GM18517 (cell line): Measurements from ENCODE around the gene FBXO30.

Experiments used
- ATAC-seq: cut with Tn5 transposase; IDR thresholded peaks from one replicate; pipeline ENCODE4 v1.9.1; 2021; ENCODE audit warnings: mild to moderate bottlenecking, moderate library complexity; ENCODE audit not compliant: unreplicated experiment

FBXO30 gene

DNA sequence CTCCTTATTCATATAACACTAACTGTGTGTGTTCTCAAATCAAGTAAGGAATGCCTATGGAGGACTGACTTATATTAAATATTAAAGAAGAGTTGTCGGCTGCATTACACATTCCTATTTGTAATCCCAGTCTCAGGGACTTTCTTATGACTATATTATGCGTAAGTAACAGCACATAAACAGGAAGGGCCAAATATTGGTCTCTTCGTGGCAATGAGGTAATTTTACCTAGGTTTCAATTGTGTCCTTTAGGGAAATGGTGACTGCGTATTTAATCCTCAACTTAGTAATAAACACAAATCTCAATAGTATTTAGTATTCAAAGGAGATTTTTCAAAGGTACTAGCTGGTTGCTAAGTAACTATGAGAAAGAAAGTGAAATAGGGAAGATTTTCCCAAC, 56.5 kb downstream of the FBXO30 start:
- ATAC-seq: no peak

GRCh38 chr6:145756170-145756662, 58.4 kb downstream of the FBXO30 start:
- no peak for ATAC-seq

GRCh38 chr6:145755682-145756081, 58.9 kb downstream of the FBXO30 start:
- no peak for ATAC-seq

DNA sequence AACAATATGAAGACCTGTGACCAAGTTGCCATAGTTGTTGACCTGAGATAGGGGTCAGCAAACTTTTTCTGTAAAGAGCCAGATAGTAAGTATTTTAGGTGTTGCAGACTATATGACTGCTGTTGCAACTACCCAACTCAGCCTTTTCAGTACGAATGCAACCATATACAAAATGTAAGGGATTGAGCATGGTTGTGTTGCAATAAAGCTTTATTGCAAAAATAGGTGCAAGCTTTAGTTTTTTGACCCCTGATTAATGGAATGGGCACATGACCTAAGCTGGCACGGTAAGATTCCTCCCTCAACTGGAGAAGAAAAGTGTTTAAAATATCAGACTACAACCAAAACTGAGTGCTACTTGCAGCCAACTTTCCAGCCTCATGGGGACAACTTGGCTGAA, 62.0 kb downstream of the FBXO30 start:
- no peak for ATAC-seq

- peak; percentile 88 for ATAC-seq
Measured at GRCh38 chr6:145749632-145750031, 65.0 kb downstream of the FBXO30 start.

DNA sequence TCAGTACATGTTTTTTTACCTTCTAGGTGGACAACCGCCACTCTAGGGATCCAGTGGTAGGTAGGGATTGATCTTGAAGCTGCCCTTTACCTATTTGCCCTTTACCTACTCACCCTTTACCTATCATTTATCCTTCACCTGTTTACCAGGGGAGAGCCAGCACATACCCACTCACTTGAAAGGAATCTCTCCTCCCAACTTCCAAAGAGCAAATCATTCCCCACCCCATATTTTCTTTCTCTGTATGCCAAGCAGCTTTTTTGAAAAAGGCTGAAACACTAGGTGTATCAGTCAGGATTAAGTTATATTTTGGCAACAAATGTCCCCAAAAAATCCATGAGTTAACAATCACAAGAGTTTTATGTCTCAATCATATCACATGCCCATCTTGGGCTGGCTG, 68.7 kb downstream of the FBXO30 start:
- ATAC-seq: no peak

- ATAC-seq: no peak
Measured at GRCh38 chr6:145744619-145745018, 70.0 kb downstream of the FBXO30 start.
